BJ (cell line): ENCODE results near the gene CAMK2D. TPM values are rescaled to one million over a fixed set of nuclear protein-coding genes. Genes with fewer than 3 reads are reported as not detected.

Experiments used
- CTCF ChIA-PET: fragments of 350-600 bp; formaldehyde crosslinking; extraction: SDS; loops from one replicate; lab custom pipeline; 2021; ENCODE audit warnings: antibody characterized with exemption, inconsistent platforms; lab: Yijun Ruan, JAX
- POLR2A ChIA-PET: fragments of 300-600 bp; sonication (Branson Sonifier 250); formaldehyde crosslinking; extraction: SDS; loops from one replicate; lab custom pipeline; 2021; ENCODE audit warnings: antibody characterized with exemption; lab: Charles Lee
- DNase-seq: peaks from one replicate; pipeline ENCODE4 v3.0.0-alpha.2; 2011; ENCODE audit warnings: low read depth
- H3K27me3 ChIP-seq: 2 replicates; pipeline ENCODE4 v1.6.0; 2011; ENCODE audit warnings: low read length; ENCODE audit not compliant: control insufficient read depth, insufficient read depth
- H3K36me3 ChIP-seq: 2 replicates; pipeline ENCODE4 v1.5.1; 2011; ENCODE audit warnings: low read length; ENCODE audit not compliant: control insufficient read depth, insufficient read depth
- H3K4me3 ChIP-seq: 2 replicates; pipeline ENCODE4 v1.5.1; 2011; ENCODE audit warnings: low read depth, mild to moderate bottlenecking, control low read depth, low read length
- CTCF ChIP-seq: IDR thresholded peaks from 2 replicates; pipeline ENCODE4 v1.5.1; 2011; ENCODE audit warnings: low read depth, mild to moderate bottlenecking, control low read depth, inconsistent platforms, low read length, moderate library complexity; ENCODE audit not compliant: insufficient read depth
- polyA plus RNA-seq: library from polyadenylated mRNA; depleted of rRNA; stranded (reverse); fragments of >200 nt; gene quantifications from 2 replicates; pipeline ENCODE4 v1.2.3, GENCODE V29; 2011

CAMK2D gene
- polyA plus RNA-seq, 1 experiment = 41.8 TPM

GRCh38 chr4:113657586-113658233, 103.8 kb downstream of the CAMK2D start:
- TF ChIP-seq CTCF = no peak

GRCh38 chr4:113653871-113654270, 107.7 kb downstream of the CAMK2D start:
- DNase-seq = no peak
- H3K27me3 ChIP-seq = no peaks in the 10 kb centered on the region
- no peaks in the 10 kb centered on the region for H3K36me3 ChIP-seq
- CTCF ChIA-PET = interaction anchor here (0.6 kb wide), 1 partner anchor 212 kb away, joined by 3 read pairs; no protein-coding TSS in a partner anchor
- no peak overlapping the region for H3K4me3 ChIP-seq
- POLR2A ChIA-PET = no interaction called here
- no peak for TF ChIP-seq CTCF

More at GRCh38 chr4:113657586-113658233, 103.8 kb downstream of the CAMK2D start:
- ChIA-PET POLR2A (no interaction called here), CTCF (interaction anchor here (0.5 to 0.7 kb wide), 2 partner anchors 110 to 623 kb away, joined by 3 to 4 read pairs; no protein-coding TSS in a partner anchor)
- DNase-seq = no peak
- no peaks in the 10 kb centered on the region for H3K36me3 ChIP-seq
- no peaks in the 10 kb centered on the region for H3K27me3 ChIP-seq
- H3K4me3 ChIP-seq = no peak overlapping the region

GRCh38 chr4:113646442-113646822, 115.1 kb downstream of the CAMK2D start:
- POLR2A ChIA-PET = no interaction called here
- CTCF ChIA-PET = no interaction called here
- TF ChIP-seq CTCF = no peak

GRCh38 chr4:113645771-113646441, 115.6 kb downstream of the CAMK2D start:
- DNase-seq = no peak
- TF ChIP-seq CTCF = no peak
- POLR2A ChIA-PET = no interaction called here
- no peaks in the 10 kb centered on the region for H3K36me3 ChIP-seq
- H3K27me3 ChIP-seq = no peaks in the 10 kb centered on the region
- CTCF ChIA-PET = no interaction called here
- H3K4me3 ChIP-seq = no peak overlapping the region

More at GRCh38 chr4:113646442-113646822, 115.1 kb downstream of the CAMK2D start:
- Histone ChIP-seq H3K4me3 (no peak overlapping the region), H3K27me3 (no peaks in the 10 kb centered on the region), H3K36me3 (no peaks in the 10 kb centered on the region)
- no peak for DNase-seq

GRCh38 chr4:113645288-113645687, 116.2 kb downstream of the CAMK2D start:
- no peaks in the 10 kb centered on the region for H3K36me3 ChIP-seq
- ChIA-PET CTCF (interaction anchor here (1.8 kb wide), 1 partner anchor 15 kb away, joined by 5 read pairs; no protein-coding TSS in a partner anchor), POLR2A (no interaction called here)
- TF ChIP-seq CTCF = no peak
- no peaks in the 10 kb centered on the region for H3K27me3 ChIP-seq
- DNase-seq = no peak
- H3K4me3 ChIP-seq = no peak overlapping the region
